ENCODE measurements around the gene FAT1.

The FAT1 gene

GRCh38 chr4:186604124-186604807 is 119.4 kb downstream of the FAT1 start:
- peak; percentile 84 for DNase-seq

DNA sequence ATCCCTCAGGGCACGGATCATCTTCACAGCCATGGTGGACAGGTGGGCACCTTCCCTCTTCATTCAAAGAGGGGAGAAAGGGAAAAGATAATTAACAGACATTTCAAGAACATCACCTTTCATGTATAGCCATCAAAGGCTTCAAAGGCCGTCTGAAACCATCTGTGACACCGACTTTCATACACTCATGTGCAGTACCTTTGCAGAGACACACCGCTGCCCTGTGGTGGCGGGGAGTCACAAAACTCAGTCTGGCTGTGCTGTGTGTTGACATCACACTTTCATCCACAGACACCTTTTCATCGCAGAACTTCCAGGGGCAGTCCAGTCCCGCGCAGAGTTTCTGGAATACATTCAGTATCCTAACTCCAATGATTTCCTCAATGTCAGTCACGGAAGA is 120.7 kb downstream of the FAT1 start:
- no peak for DNase-seq

DNA sequence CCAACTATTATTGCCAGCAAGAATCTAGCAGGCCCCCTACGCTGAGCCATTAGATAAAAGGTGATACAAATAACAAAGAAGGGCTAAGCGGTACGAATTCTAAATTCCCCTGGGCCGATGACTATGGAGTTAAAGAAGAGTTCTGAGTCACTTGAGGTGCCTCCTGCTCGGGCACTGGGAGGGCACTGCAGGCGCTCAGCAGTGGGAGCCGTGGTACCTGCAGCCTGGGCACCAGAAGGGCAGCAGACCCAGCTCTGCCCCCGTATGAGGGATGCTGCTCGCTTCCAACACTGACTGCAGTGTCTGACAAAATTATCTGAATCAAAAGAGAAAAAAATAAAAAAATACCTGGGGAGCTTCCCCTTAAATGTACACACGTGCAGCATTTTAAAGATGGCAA is 124.2 kb downstream of the FAT1 start:
- DNase-seq = no peak

- DNase-seq = no peak
Measured at GRCh38 chr4:186598686-186599085, 125.0 kb downstream of the FAT1 start.

- DNase-seq = no peak
Measured at GRCh38 chr4:186596850-186597390, 126.7 kb downstream of the FAT1 start.

DNA sequence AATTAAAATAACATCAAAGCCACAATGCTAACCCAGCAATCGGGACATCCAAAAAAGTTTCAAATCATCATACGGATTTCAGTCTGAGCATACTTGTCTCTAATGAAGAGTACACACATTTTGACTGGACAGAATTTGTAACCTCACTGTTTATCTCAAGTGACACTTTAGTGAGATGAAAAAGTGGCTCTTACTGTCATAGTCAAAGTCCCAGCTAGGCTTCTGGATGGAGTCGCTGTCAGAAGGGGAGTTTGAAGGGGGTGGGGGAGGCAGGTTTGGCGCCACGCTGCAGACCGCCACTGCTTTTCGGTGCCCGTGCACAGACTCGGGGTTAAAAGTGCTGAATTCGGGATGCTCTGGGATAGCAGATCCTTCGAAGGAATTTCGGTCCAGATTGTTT is 127.3 kb downstream of the FAT1 start:
- DNase-seq = no peak

- no peak for DNase-seq
Measured at GRCh38 chr4:186593587-186593973, 130.1 kb downstream of the FAT1 start.

- DNase-seq = no peak
Measured at GRCh38 chr4:186592966-186593586, 130.6 kb downstream of the FAT1 start.

GRCh38 chr4:186592445-186592844 is 131.2 kb downstream of the FAT1 start:
- no peak for DNase-seq

DNA sequence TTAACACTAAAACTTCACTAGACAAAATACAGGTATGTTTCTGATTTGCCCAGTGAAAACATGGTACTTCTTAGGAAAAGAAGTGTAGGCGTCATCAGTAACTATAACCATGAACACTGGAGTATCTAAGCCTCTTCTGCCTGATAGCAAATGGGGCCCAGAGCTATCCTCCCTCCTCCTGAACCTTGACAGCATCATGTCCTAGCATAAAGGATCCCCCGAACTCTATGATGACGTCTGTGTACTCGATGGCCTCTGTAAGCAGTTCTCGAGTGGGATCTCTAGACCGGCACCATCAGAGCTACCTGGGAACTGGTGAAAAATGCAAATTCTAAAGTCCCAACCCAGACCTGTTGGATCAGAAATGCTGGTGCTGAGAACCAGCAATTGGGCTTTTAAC is 132.0 kb downstream of the FAT1 start:
- no peak for DNase-seq

GRCh38 chr4:186588503-186588902 is 135.2 kb downstream of the FAT1 start:
- DNase-seq = no peak

DNA sequence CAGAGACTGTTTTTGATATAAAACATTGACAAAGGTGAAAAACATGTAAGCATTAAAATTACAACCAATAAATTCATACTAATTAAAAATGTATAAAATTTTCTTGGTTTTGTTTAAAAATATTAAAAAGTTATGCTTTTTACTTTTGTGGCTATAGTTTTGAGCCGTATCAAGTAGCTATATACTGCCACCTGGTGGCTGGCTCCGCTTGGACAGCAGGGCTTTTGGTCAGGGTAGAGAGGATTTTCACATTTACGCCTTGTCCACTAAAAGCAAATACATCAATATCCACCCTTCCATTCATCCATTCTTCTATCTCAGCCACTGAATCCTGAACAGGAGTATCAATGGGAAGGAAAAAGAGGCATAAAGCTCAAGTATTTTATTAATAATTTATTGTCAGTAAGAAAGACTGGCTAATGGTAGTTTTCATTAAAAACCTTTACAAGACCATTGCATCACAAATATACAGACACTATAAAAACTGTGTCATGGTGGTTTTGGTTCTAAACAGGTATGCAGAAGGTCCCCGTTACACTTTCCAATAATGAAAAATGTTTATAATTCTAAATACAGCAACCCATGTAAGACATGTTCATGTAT is 136.1 kb downstream of the FAT1 start:
- DNase-seq = peak; percentile 18

GRCh38 chr4:186586205-186586604 is 137.5 kb downstream of the FAT1 start:
- DNase-seq = no peak

DNA sequence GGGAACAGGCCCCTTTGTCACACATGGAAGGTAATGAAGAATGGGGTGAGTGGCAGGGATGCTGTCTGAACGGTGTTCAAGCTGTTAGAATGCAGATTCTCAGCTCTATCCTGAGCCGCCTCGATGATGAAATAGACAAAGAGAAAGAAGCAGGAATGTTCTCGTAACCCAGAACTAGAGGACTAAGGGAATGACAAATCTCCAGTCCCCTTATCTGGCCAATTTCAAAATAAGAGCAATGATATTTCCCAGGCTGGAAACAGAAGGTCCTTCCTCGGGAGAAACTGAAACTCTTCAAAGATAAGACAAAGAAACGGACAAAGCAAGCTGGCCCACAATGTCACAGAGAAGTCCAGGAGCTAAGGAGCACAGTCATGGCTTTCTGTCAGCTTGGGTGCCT is 138.7 kb downstream of the FAT1 start:
- no peak for DNase-seq

DNA sequence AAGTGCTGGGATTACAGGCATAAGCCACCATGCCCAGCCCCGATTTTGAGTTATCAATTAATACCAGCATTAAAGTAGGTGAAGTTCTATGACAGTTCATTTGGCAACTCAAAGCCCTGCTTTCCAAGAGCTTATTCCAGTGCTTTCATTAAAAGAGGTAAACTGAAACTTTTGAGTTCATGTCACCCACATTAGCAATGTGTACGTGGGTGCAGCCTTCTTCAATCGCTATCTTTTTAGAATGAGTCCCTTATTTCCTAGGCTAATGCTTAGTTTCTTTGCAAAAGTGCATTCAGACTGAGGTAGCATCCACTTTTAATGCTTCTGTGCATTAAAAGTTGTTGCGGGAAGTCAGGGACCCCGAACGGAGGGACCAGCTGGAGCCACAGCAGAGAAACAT is 142.2 kb downstream of the FAT1 start:
- DNase-seq = no peak

- no peak for DNase-seq
Measured at GRCh38 chr4:186580669-186581068, 143.0 kb downstream of the FAT1 start.

DNA sequence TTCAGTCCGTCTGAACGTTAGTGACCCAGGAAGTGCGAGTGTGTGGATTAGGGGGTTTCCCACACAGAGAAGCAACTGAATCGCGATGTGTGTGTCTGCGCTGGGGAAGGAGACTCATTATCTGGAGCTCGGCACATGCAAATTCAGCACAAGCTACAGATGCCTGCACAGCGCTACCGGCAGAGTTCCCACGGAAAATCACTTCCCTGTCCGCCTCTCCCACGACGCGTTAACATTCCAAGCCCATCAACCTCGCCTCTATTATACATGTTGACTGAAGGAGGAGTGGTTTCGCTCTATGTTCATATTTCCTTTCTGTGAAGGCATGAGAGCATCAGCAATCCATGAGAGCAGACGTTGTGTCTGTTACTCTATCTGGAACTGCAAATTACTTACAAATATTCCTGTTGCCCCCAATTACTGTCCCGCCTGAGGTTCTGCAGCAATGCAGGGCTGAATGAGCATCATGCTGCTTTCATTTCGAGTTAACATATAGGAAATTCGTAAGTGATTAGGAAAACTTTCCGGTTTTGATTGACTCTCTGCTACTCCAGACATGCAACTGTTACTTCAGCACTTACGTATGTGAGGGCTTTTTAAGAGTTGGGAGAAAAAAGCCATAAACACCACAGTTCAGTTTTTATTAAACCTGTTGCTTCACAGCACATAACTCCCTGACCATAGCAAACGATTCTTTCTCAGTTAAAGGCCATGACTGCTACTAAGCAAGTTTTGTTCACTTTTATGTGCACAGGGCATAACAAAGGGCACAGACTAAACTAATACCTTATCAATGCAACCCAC is 153.3 kb downstream of the FAT1 start:
- no peak for DNase-seq

- no peak for DNase-seq
Measured at GRCh38 chr4:186569533-186570192, 154.0 kb downstream of the FAT1 start.

DNA sequence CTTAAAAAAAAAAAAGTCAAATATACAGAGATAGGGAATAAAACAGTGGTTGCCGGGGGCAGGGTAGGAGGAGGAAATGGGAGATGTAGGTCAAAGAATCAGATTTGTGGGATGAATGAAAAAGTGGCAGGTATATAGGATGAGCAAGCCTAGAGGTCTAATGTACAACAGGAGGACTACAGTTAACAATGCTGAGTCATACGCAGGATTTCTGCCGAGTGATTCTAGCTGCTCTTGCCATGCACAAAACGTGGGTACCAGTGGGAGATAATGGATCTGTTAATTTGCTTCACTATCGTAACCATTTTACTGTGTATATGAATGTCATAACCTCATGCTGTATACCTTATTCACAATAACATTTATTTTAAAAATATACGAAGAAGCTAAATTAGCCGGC is 157.6 kb downstream of the FAT1 start:
- DNase-seq = no peak

- DNase-seq = no peak
Measured at GRCh38 chr4:186563761-186564160, 159.9 kb downstream of the FAT1 start.

DNA sequence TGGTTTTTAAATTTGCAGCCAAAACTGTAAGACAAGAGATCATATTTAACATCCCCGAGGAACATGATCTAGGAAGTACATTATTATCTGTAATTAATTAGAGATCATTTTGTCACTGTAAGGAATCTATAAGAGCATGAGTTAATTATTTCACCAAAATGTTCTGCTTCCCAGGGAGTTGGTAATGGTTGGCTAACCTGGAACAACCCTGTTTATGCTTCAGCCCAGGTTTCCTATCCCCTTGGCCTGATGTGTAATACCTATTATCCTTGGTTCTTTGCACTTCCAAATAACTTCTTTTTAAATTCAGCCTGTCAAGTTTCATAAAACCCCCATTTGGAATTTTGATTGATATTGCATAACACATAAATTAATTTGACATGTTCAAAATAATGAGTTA is 161.9 kb downstream of the FAT1 start:
- DNase-seq = no peak

- no peak for DNase-seq
Measured at GRCh38 chr4:186560647-186561046, 163.0 kb downstream of the FAT1 start.

- DNase-seq = no peak
Measured at GRCh38 chr4:186557486-186557885, 166.2 kb downstream of the FAT1 start.
